ENCODE measurements around the gene VCPKMT.

Gene VCPKMT

DNA sequence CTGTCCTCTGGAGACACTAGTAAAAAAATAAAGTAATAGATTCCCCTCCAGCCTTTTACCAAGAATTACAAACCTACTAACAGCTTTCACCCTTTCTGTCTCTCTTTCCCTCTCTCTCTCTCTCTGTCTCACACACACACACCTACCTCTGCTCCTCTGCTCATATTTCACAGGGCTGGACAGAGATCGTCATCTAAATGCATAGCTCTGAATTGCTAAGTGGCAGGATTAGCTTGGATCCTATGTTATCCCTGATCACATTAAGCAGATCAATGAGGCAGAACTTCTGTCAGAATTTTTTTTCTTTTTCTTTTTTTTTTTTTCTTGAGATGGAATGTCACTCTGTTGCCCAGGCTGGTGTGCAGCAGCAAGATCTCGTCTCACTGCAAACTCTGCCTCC is 22.9 kb downstream of the VCPKMT start:
- DNase-seq (ENCODE audit: low spot score): no peak
- TF ChIP-seq, protein P1, sequence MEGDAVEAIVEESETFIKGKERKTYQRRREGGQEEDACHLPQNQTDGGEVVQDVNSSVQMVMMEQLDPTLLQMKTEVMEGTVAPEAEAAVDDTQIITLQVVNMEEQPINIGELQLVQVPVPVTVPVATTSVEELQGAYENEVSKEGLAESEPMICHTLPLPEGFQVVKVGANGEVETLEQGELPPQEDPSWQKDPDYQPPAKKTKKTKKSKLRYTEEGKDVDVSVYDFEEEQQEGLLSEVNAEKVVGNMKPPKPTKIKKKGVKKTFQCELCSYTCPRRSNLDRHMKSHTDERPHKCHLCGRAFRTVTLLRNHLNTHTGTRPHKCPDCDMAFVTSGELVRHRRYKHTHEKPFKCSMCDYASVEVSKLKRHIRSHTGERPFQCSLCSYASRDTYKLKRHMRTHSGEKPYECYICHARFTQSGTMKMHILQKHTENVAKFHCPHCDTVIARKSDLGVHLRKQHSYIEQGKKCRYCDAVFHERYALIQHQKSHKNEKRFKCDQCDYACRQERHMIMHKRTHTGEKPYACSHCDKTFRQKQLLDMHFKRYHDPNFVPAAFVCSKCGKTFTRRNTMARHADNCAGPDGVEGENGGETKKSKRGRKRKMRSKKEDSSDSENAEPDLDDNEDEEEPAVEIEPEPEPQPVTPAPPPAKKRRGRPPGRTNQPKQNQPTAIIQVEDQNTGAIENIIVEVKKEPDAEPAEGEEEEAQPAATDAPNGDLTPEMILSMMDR (IDR thresholded peaks at IDR 0.05; ENCODE audit: extremely low read depth, missing control alignments): no peak

DNA sequence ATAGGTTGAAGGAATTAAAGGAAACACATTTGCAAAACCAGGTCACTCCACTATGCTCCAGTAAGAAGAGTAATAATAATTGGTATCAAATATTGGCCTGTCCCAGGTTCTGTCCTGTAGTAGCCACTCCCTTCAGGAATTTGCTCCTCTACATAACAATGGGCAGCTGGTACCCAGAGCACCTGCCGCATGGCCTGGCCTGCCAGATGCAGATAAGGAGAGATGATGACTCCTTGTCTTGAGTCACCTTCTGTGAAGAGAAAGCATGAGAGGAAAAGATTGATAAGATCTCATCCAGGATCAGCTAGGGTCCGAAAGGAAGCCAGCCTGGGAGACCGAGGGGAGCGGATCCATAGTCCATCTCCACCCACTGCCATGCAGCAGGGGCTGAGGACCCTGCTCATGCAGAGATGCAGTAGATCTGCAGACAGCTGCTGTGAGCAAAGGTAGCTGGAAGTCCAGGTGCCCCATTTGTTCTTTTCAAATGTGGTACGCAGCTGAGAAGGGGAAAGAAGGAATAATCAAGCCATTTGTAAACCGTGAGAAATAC is 24.3 kb downstream of the VCPKMT start:
- DNase-seq (ENCODE audit: low spot score): no peak
- TF ChIP-seq, protein P1 (IDR thresholded peaks at IDR 0.05; ENCODE audit: extremely low read depth, missing control alignments): no peak

DNA sequence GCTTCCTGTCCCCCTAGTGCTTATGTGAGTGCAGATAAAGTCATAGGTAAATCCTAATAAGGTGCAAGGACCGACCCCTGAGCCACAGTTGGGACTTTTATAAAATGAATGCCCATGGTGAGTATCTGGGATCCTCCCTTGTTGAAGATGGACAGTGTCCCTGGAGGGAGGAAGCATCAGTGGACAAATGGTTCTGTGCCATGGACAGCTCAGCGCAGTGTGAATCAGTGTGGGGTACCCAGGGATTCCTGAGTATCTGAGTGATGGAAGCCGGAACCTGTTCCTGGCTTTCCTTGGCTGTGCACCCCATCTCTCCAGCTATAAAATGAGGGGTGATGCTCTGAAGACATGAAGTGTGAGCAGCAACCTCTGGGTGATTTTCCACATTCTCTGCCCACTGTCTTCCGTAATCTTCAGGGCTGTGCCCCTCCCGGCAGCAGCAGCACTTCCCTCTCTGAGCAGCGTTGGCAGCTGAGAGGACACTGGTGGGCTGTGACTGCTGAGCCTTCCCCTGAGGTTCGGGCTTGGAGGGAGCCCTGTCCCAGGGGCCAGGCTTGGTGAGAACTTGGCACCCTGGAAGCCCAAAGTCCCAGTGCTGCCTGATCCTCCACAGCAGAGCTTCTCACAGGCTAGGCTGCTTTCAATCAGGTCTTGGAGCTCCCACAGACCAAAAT is 25.0 kb downstream of the VCPKMT start:
- DNase-seq (ENCODE audit: low spot score): no peak
- TF ChIP-seq, protein P1 (IDR thresholded peaks at IDR 0.05; ENCODE audit: extremely low read depth, missing control alignments): no peak

DNA sequence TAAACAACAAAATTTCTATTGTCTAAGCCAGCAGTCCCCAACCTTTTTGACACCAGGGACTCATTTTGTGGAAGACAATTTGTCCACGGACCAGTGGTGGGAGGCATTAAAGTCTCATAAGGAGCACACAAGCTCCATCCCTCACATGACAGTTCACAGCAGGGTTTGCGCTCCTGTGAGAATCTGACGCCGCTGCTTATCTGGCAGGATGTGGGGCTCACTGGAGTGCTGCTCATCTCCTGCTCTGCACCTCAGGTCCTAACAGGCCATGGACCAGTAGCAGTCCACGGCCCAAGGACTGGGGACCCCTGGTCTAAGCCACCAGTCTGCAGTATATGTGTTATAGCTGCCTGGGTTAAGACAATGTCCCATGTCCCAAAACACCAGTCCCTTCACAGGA is 27.2 kb downstream of the VCPKMT start:
- TF ChIP-seq, protein P1 (IDR thresholded peaks at IDR 0.05; ENCODE audit: extremely low read depth, missing control alignments): no peak
- DNase-seq (ENCODE audit: low spot score): no peak

DNA sequence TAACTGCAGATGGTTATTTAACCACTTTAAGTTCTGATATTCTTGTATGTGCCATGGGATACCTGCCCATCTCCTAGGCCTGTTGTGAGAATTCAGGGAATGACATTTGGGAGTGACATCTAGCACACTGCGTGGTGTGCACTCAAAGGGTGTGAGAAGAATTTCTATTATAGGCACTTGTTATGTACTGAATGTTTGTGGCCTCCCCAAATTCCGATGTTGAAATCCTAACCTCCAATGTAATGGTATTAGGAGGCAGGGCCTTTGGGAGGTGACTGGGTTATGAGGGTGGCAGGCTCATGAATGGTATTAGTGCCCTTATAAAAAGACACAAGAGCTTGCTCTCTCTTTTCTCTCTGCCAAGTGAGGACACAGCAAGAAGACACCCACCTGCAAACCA is 27.6 kb downstream of the VCPKMT start:
- TF ChIP-seq, protein P1 (IDR thresholded peaks at IDR 0.05; ENCODE audit: extremely low read depth, missing control alignments): no peak
- no peak for DNase-seq (ENCODE audit: low spot score)

DNA sequence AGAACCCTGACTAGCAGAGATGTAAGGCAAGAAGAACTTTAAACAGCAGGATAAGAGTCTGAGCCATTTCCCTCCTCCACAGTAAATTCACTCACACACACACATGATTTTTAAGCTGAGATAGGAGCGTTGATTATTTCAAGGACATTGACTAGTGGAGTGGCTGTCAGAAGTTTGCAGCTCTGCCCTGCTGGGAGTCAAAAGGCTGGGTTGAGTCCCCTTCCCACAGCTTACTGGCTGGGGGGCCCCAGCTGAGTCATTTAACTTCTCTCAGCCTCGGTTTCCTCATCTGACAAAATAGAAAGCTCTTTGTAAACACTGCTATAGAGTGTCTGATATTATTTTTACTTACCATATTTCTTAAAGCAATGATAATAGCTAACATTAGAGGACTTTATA is 28.3 kb downstream of the VCPKMT start:
- DNase-seq (ENCODE audit: low spot score): no peak
- TF ChIP-seq, protein P1 (IDR thresholded peaks at IDR 0.05; ENCODE audit: extremely low read depth, missing control alignments): no peak

DNA sequence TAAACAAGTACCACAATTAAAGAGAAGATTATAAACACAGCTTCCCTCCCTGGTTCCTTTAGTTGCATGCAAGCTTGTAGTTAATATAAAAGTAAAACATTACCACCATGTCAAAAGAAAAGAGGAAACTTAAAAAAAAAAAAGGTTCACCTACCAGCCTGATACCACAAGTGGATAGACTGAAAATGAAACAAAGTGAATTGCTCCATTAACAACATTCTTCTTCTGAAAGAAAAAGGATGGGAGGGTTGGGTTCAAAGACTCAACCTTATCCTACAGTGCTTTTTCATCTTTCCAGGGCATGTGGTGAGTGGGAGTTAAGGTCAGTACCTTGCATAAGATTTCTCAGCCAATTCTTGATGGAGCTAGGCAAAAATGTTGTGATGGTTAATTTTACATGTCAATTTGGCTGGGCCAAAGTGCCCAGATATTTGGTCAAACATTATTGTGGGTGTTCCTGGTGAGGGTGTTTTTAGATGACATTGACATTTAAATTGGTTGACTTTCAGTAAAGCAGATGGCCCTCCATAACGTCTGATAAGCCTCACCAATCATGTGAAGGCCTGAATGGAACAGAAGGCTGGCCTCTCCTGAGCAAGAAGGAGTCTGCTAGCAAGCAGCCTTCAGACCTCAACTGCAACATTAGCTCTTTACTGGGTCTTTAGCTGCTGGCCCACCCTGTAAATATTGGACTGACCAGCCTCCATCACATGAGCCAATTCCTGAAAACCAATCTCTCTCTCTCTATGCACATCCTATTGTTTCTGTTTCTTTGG is 28.8 kb downstream of the VCPKMT start:
- TF ChIP-seq, protein P1 (IDR thresholded peaks at IDR 0.05; ENCODE audit: extremely low read depth, missing control alignments): no peak
- peak; percentile 28 for DNase-seq (ENCODE audit: low spot score)
